Mesenchymal stem cell (in vitro differentiated cells and primary cell): ENCODE measurements around the gene TMEM119.
A peak's percentile ranks its signal among the peaks of the same experiment; 100 is the strongest.

Experiments
- DNase-seq: peaks from one replicate; pipeline ENCODE4 v3.0.0-alpha.2; 2013
- H2AFZ ChIP-seq: one replicate; pipeline ENCODE4 v1.6.1; 2013; ENCODE audit warnings: low read depth, mild to moderate bottlenecking, control low read depth, inconsistent platforms, low read length, moderate library complexity
- H2AK5ac ChIP-seq: 2 replicates; pipeline ENCODE4 v1.6.1; 2013; ENCODE audit warnings: low read length, moderate library complexity, mild to moderate bottlenecking, inconsistent platforms; ENCODE audit not compliant: severe bottlenecking
- H2BK120ac ChIP-seq: one replicate; pipeline ENCODE4 v1.6.1; 2013; ENCODE audit warnings: low read depth, mild to moderate bottlenecking, inconsistent platforms, low read length, moderate library complexity
- H2BK12ac ChIP-seq, 2 experiments: one replicate each; pipeline ENCODE4 v1.6.1; 2013; ENCODE audit warnings: inconsistent platforms in 2 of 2, low read length in 2 of 2, mild to moderate bottlenecking in 2 of 2, moderate library complexity in 2 of 2, control low read depth in 1 of 2
- H2BK15ac ChIP-seq: one replicate; pipeline ENCODE4 v1.6.1; 2013; ENCODE audit warnings: mild to moderate bottlenecking, low read depth, inconsistent platforms; ENCODE audit not compliant: poor library complexity, severe bottlenecking
- H2BK5ac ChIP-seq: 2 replicates; pipeline ENCODE4 v1.6.1; 2013; ENCODE audit warnings: low read depth, mild to moderate bottlenecking, low read length, control low read depth, inconsistent platforms; ENCODE audit not compliant: poor library complexity, severe bottlenecking
- H3K14ac ChIP-seq, 2 experiments: one replicate each; pipeline ENCODE4 v1.6.1; 2013; ENCODE audit warnings: inconsistent platforms in 2 of 2, low read length in 2 of 2, control low read depth in 1 of 2, mild to moderate bottlenecking in 1 of 2, moderate library complexity in 1 of 2
- H3K18ac ChIP-seq, 2 experiments: one replicate each; pipeline ENCODE4 v1.6.1; 2013; ENCODE audit warnings: inconsistent platforms in 2 of 2, low read length in 2 of 2, control low read depth in 1 of 2, low read depth in 1 of 2, mild to moderate bottlenecking in 1 of 2
- H3K23ac ChIP-seq, 2 experiments: one replicate each; pipeline ENCODE4 v1.6.1; 2013; ENCODE audit warnings: inconsistent platforms in 2 of 2, low read length in 2 of 2, mild to moderate bottlenecking in 2 of 2, moderate library complexity in 2 of 2, control low read depth in 1 of 2
- H3K27ac ChIP-seq: 2 replicates; pipeline ENCODE4 v1.5.1; 2013; ENCODE audit warnings: mild to moderate bottlenecking, moderate library complexity, low read length, control low read depth, inconsistent platforms; ENCODE audit not compliant: poor library complexity, severe bottlenecking
- H3K27me3 ChIP-seq, 2 experiments: 2 replicates each; pipeline versions ENCODE4 v1.6.1 to v1.7.0; 2013; ENCODE audit warnings: low read length in 2 of 2, mild to moderate bottlenecking in 2 of 2, moderate library complexity in 2 of 2, control low read depth in 1 of 2, inconsistent platforms in 1 of 2; ENCODE audit not compliant: control insufficient read depth in 1 of 2, insufficient read depth in 1 of 2
- H3K36me3 ChIP-seq, 2 experiments: 2 replicates each; pipeline versions ENCODE4 v1.6.1 to v1.7.0; 2013; ENCODE audit warnings: low read length in 2 of 2, control low read depth in 1 of 2, inconsistent platforms in 1 of 2, low read depth in 1 of 2, mild to moderate bottlenecking in 1 of 2; ENCODE audit not compliant: insufficient read depth in 2 of 2, control insufficient read depth in 1 of 2
- H3K4ac ChIP-seq, 2 experiments: one replicate each; pipeline ENCODE4 v1.6.1; 2013; ENCODE audit warnings: inconsistent platforms in 2 of 2, low read length in 2 of 2, mild to moderate bottlenecking in 2 of 2, moderate library complexity in 2 of 2, control low read depth in 1 of 2, low read depth in 1 of 2
- H3K4me1 ChIP-seq: 2 replicates; pipeline ENCODE4 v1.6.1; 2013; ENCODE audit warnings: low read depth, low read length, control low read depth; ENCODE audit not compliant: control insufficient read depth, insufficient read depth
- H3K4me2 ChIP-seq: 2 replicates; pipeline ENCODE4 v1.6.1; 2013; ENCODE audit warnings: low read length, mild to moderate bottlenecking, inconsistent platforms; ENCODE audit not compliant: poor library complexity, severe bottlenecking
- H3K4me3 ChIP-seq, 2 experiments: 2 replicates each; pipeline versions ENCODE4 v1.5.1 to v1.7.0; 2013; ENCODE audit warnings: low read length in 2 of 2, mild to moderate bottlenecking in 2 of 2, control low read depth in 1 of 2, low read depth in 1 of 2; ENCODE audit not compliant: insufficient read depth in 1 of 2
- H3K79me1 ChIP-seq: replicated peaks from 2 replicates; pipeline ENCODE4 v1.6.1; 2013; ENCODE audit warnings: mild to moderate bottlenecking, control low read depth, low read length, inconsistent platforms; ENCODE audit not compliant: poor library complexity, severe bottlenecking
- H3K9ac ChIP-seq: 2 replicates; pipeline ENCODE4 v1.7.0; 2013; ENCODE audit warnings: mild to moderate bottlenecking, low read length, moderate library complexity
- H3K9me3 ChIP-seq: 2 replicates; pipeline ENCODE4 v1.7.0; 2013; ENCODE audit warnings: mild to moderate bottlenecking, low read length; ENCODE audit not compliant: control insufficient read depth
- H4K8ac ChIP-seq: one replicate; pipeline ENCODE4 v1.6.1; 2013; ENCODE audit warnings: inconsistent platforms, mild to moderate bottlenecking, low read length, moderate library complexity
- H4K91ac ChIP-seq: one replicate; pipeline ENCODE4 v1.6.1; 2013; ENCODE audit warnings: mild to moderate bottlenecking, low read length, inconsistent platforms
- WGBS: methylation state at CpG from one replicate; pipeline ENCODE4 v1.1.7; 2013; ENCODE audit warnings: mixed read lengths; 5-methylcytosine and 5-hydroxymethylcytosine counted together

The TMEM119 gene

GRCh38 chr12:108609537-108610335 lies 11.9 kb upstream of the TMEM119 start:
- peak overlapping the region; percentile 85 for H2AK5ac ChIP-seq
- 52% methylated on average over 20 of the region's 21 CpGs for WGBS

DNA sequence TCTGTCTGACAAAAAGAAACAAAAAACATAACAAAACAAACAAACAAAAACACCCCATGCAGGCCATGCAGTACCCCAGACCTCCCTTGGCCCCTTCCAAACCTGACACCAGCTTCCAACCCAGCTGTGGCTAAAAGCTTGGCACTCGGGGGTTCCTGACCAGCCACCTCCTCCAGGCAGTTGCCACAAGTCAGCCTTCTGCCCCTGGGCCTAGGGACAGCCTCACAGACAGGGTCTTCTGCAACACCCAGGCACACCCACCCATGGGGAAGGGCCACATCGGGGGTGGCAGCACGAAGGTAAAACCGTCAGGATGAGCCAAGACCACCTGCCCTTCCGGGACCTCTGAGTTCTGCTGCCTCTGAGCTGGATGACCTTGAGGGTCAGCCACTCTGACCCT lies 10.7 kb upstream of the TMEM119 start:
- H3K4me1 ChIP-seq: peaks cover 36% of the 10 kb centered on the region
- no peak overlapping the region for H3K14ac ChIP-seq
- no peak overlapping the region for H3K9ac ChIP-seq
- H3K36me3 ChIP-seq: no peaks in the 10 kb centered on the region
- H2BK5ac ChIP-seq: no peak overlapping the region
- no peaks in the 10 kb centered on the region for H3K9me3 ChIP-seq
- no peak overlapping the region for H3K27ac ChIP-seq
- peak overlapping the region; percentile 64 for H2BK120ac ChIP-seq
- H2BK12ac ChIP-seq: peak overlapping the region; percentile 47 to 69
- no peaks in the 10 kb centered on the region for H3K27me3 ChIP-seq
- peak overlapping the region; percentile 16 to 63 for H3K18ac ChIP-seq
- no peak overlapping the region for H3K4me3 ChIP-seq
- H2BK15ac ChIP-seq: no peak overlapping the region
- no peak overlapping the region for H2AFZ ChIP-seq
- no peak overlapping the region for H3K4me2 ChIP-seq
- H3K4ac ChIP-seq: no peak overlapping the region
- peak overlapping the region; percentile 19 for H4K8ac ChIP-seq
- peak overlapping the region; percentile 93 for H4K91ac ChIP-seq
- H2AK5ac ChIP-seq: peak overlapping the region; percentile 89
- no peaks in the 10 kb centered on the region for H3K79me1 ChIP-seq
- peak overlapping the region in 1 of 2 experiments; percentile 70 for H3K23ac ChIP-seq
- WGBS: 84% methylated on average over 5 of the region's 5 CpGs
- DNase-seq: no peak

More at GRCh38 chr12:108609537-108610335, 11.9 kb upstream of the TMEM119 start:
- Histone ChIP-seq H3K18ac (peak overlapping the region; percentile 72 to 83), H2BK12ac (peak overlapping the region; percentile 84 to 94), H3K14ac (peak overlapping the region in 1 of 2 experiments; percentile 36), H4K91ac (peak overlapping the region; percentile 20), H3K4me1 (peaks cover 32% of the 10 kb centered on the region), H3K27ac (no peak overlapping the region), H3K27me3 (no peaks in the 10 kb centered on the region), H3K4ac (peak overlapping the region; percentile 29 to 55), H2BK120ac (peak overlapping the region; percentile 71), H3K4me3 (peak overlapping the region in 1 of 2 experiments; percentile 19), H2BK15ac (peak overlapping the region; percentile 98), H2BK5ac (no peak overlapping the region), H3K9me3 (no peaks in the 10 kb centered on the region), H3K4me2 (no peak overlapping the region), H2AFZ (no peak overlapping the region), H3K9ac (peak overlapping the region; percentile 55), H3K79me1 (no peaks in the 10 kb centered on the region), H3K36me3 (no peaks in the 10 kb centered on the region), H3K23ac (no peak overlapping the region), H4K8ac (peak overlapping the region; percentile 78)
- peak; percentile 92 for DNase-seq

DNA sequence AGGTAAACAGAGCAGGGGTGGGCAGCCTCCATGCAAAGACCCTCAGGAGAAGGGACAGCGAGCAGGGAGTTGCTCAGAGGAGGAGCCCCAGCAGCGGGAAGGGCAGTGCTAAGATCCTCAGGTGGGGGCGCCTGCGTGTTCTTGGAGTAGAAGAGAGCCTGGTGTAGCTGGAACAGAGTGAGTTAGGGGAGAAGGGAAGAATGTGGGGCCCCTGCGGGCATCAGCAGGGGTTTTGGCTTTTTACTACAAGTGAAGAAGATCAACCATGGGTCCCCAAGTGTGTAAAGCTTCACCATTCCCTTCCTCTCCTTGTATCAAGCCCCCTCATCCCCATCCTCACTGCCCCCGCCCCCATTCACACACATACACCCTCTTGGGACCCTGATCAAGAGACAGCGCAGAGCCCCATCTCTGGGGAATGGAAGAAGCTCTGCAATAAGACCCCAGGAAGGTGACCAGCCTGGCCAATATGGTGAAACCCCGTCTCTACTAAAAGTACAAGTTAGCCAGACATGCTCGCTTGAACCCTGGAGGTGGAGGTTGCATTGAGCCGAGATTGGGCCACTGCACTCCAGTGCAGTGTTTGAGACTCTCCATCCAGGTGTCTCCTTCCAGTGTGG lies 10.2 kb upstream of the TMEM119 start:
- H2BK5ac ChIP-seq: no peak overlapping the region
- no peak overlapping the region for H3K4ac ChIP-seq
- no peaks in the 10 kb centered on the region for H3K9me3 ChIP-seq
- no peaks in the 10 kb centered on the region for H3K27me3 ChIP-seq
- no peak overlapping the region for H3K27ac ChIP-seq
- no peak overlapping the region for H3K23ac ChIP-seq
- H2AFZ ChIP-seq: no peak overlapping the region
- H2AK5ac ChIP-seq: no peak overlapping the region
- H2BK15ac ChIP-seq: peak overlapping the region; percentile 1
- no peak overlapping the region for H2BK120ac ChIP-seq
- H3K36me3 ChIP-seq: no peaks in the 10 kb centered on the region
- H3K79me1 ChIP-seq: no peaks in the 10 kb centered on the region
- no peak overlapping the region for H3K4me3 ChIP-seq
- H2BK12ac ChIP-seq: peak overlapping the region in 1 of 2 experiments; percentile 40
- no peak overlapping the region for H3K4me2 ChIP-seq
- no peak overlapping the region for H3K9ac ChIP-seq
- no peak for DNase-seq
- 95% methylated on average over 9 of the region's 10 CpGs for WGBS
- peak overlapping the region; percentile 16 for H4K91ac ChIP-seq
- peaks cover 36% of the 10 kb centered on the region for H3K4me1 ChIP-seq
- no peak overlapping the region for H3K18ac ChIP-seq
- H3K14ac ChIP-seq: no peak overlapping the region
- no peak overlapping the region for H4K8ac ChIP-seq

DNA sequence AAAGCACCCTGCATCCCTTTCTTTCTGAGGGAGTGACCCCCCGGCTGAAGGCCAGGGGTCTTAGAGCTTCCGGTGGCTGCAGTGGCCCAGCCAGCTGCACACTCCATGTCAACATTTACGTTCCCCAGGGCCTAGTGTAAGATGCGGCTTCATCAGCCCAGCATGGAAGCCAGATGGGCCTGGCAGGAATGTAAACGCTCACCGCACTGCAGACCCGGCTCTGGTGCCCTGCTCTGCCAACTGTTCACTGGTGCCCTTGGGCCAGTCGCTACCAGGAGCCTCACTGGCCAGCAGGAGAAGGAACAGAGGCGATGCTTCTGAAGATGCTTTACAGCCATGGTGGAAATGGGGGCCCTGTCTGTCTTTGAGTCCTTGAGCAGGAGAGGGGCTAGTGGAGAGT lies 8.6 kb upstream of the TMEM119 start:
- no peaks in the 10 kb centered on the region for H3K79me1 ChIP-seq
- H3K9me3 ChIP-seq: no peaks in the 10 kb centered on the region
- H2AK5ac ChIP-seq: no peak overlapping the region
- no peak overlapping the region for H3K4me3 ChIP-seq
- H2BK12ac ChIP-seq: peak overlapping the region; percentile 63 to 88
- 77% methylated on average over 9 of the region's 9 CpGs for WGBS
- H3K4ac ChIP-seq: peak overlapping the region in 1 of 2 experiments; percentile 71
- H2BK5ac ChIP-seq: no peak overlapping the region
- H4K8ac ChIP-seq: peak overlapping the region; percentile 0
- H3K4me2 ChIP-seq: no peak overlapping the region
- H2BK15ac ChIP-seq: no peak overlapping the region
- no peak for DNase-seq
- H2BK120ac ChIP-seq: no peak overlapping the region
- H2AFZ ChIP-seq: no peak overlapping the region
- H3K27me3 ChIP-seq: no peaks in the 10 kb centered on the region
- no peaks in the 10 kb centered on the region for H3K36me3 ChIP-seq
- peaks cover 28% of the 10 kb centered on the region for H3K4me1 ChIP-seq
- no peak overlapping the region for H3K9ac ChIP-seq
- H3K18ac ChIP-seq: peak overlapping the region in 1 of 2 experiments; percentile 18
- peak overlapping the region; percentile 92 for H4K91ac ChIP-seq
- no peak overlapping the region for H3K27ac ChIP-seq
- H3K14ac ChIP-seq: no peak overlapping the region
- H3K23ac ChIP-seq: no peak overlapping the region
